ENCODE results near the gene PCED1A. TPM values are rescaled to one million over a fixed set of nuclear protein-coding genes. Genes with fewer than 3 reads are reported as not detected.

The PCED1A gene
- total and polyA plus RNA-seq, 9 of the 15 experiments (the other 6 are each of a cell fraction or from before 2014, with no cell fraction given), result 1.5 to 11.5 (median 5.9) TPM

GRCh38 chr20:2889209-2889608, 48.8 kb upstream of the PCED1A start:
- H2AFZ ChIP-seq (ENCODE audit: low read depth, low read length), result no peak overlapping the region
- peaks cover 97% of the 10 kb centered on the region for H3K79me2 ChIP-seq (ENCODE audit: control insufficient read depth, insufficient read depth, low read length)
- in situ Hi-C loops (cut with MboI), result no loop called here
- FAIRE-seq (no peak), ATAC-seq (no peak), DNase-seq (ENCODE audit: extremely low read depth in 1 of 4, low spot score in 3 of 4) (no peak)
- no peak overlapping the region for H3K4me3 ChIP-seq
- no TSS peak for BruUV-seq (replicated peaks)
- WGBS (ENCODE audit: insufficient coverage, low coverage, missing lambda C conversion rate), result 80% methylated on average over 1 of the region's 1 CpG
- no peak overlapping the region for H3K4me2 ChIP-seq (ENCODE audit: insufficient read depth, low read length)
- H3K27me3 ChIP-seq (ENCODE audit: control insufficient read depth in 2 of 2, insufficient read depth in 2 of 2, low read length in 2 of 2), result no peaks in the 10 kb centered on the region
- TF ChIP-seq SAFB (IDR thresholded peaks at IDR 0.05; ENCODE audit: borderline replicate concordance, low read depth, low read length) (no peak), MCM2 (IDR thresholded peaks at IDR 0.05; ENCODE audit: low read depth) (no peak), ZKSCAN8 (CRISPR knock-in tag; IDR thresholded peaks at IDR 0.05) (no peak), RBFOX2 (IDR thresholded peaks at IDR 0.05; ENCODE audit: low read depth, low read length) (no peak), THRA (IDR thresholded peaks at IDR 0.05) (no peak), ATF6 (CRISPR knock-in tag; IDR thresholded peaks at IDR 0.05) (no peak)
- H3K27ac ChIP-seq (ENCODE audit: extremely low read depth, low read depth, low read length), result peak overlapping the region; percentile 24; the same call in 1 of the 3 replicates
- H3K4me1 ChIP-seq (replicated peaks in 1 of 2; ENCODE audit: control insufficient read depth in 2 of 2, insufficient read depth in 2 of 2, low read length in 2 of 2), result peaks cover 12 to 35% of the 10 kb centered on the region in 2 experiments
- H3K36me3 ChIP-seq (ENCODE audit: control insufficient read depth, insufficient read depth, low read length), result peaks cover 13% of the 10 kb centered on the region
- intact Hi-C loops (cut with micrococcal nuclease), result no loop called here
- H3K9ac ChIP-seq (ENCODE audit: insufficient read depth in 1 of 2, low read depth in 2 of 2, low read length in 2 of 2), result no peak overlapping the region
- H4K20me1 ChIP-seq (replicated peaks; ENCODE audit: control insufficient read depth, insufficient read depth, low read length), result no peaks in the 10 kb centered on the region
- CTCF ChIA-PET (ENCODE audit: low intra/inter-chr PET ratio), result no interaction called here
- peaks cover 3% of the 10 kb centered on the region for H3K9me1 ChIP-seq (ENCODE audit: control insufficient read depth, insufficient read depth, low read length)
- POLR2A ChIA-PET, result interaction anchor here (1.0 to 1.1 kb wide), 2 partner anchors 12 to 22 kb away, joined by 4 read pairs; no protein-coding TSS in a partner anchor
- 0 out of 2 replicates have a peak, but pooled peaks cover 2% of the 10 kb centered on the region for H3K9me3 ChIP-seq (replicated peaks; ENCODE audit: control insufficient read depth, insufficient read depth, low read depth, low read length)
